K562 (cell line): ENCODE results near the gene CHSY3. TPM values are rescaled to one million over a fixed set of nuclear protein-coding genes. Genes with fewer than 3 reads are reported as not detected.

Source experiments
- ARID2 ChIP-seq: fragments of 450-650 bp; IDR thresholded peaks from 2 replicates; pipeline ENCODE4 v1.6.1; 2017; ENCODE audit warnings: antibody characterized with exemption, mild to moderate bottlenecking
- ARNT ChIP-seq, 2 experiments: fragments of 450-650 bp; IDR thresholded peaks; 2 replicates each; pipeline ENCODE4 v1.6.1; 2016; ENCODE audit warnings: mild to moderate bottlenecking in 1 of 2
- MCM2 ChIP-seq: fragments of 450-650 bp; IDR thresholded peaks from 2 replicates; pipeline ENCODE4 v1.6.1; 2017; ENCODE audit warnings: low read depth, mild to moderate bottlenecking
- MECOM ChIP-seq: fragments of 250-450 bp; sonication (Bioruptor Pico); IDR thresholded peaks from 2 replicates; pipeline ENCODE4 v1.8.0; 2022; ENCODE audit warnings: inconsistent platforms
- PCBP1 ChIP-seq: fragments of 200-400 bp; formaldehyde crosslinking; IDR thresholded peaks from 2 replicates; pipeline ENCODE4 v1.6.1; 2018; ENCODE audit warnings: mild to moderate bottlenecking, low read depth, low read length; ENCODE audit not compliant: poor library complexity, severe bottlenecking
- RAD21 ChIP-seq, 2 experiments: fragments of 250-450 bp in 1 of 2; fragments of 450-650 bp in 1 of 2; sonication (Bioruptor Pico) in 1 of 2; formaldehyde crosslinking in 1 of 2; IDR thresholded peaks in 1 of 2; conservative IDR thresholded peaks in 1 of 2; 2 replicates each; pipeline versions ENCODE4 v1.4.0 to v1.8.0; 2020 to 2022; ENCODE audit warnings: mild to moderate bottlenecking in 2 of 2, moderate library complexity in 1 of 2
- polyA plus RNA-seq, 8 experiments: library from polyadenylated mRNA; depleted of rRNA in 4 of 8; stranded (reverse) in 5 of 8; unstranded in 3 of 8; fragments of >200 nt; fragmentation: Nextera tagmentation in 2 of 8; fragmentation: Illumina TruSeq in 1 of 8; extraction: Ambion mirVana in 2 of 8; extraction: Trizol in 1 of 8; gene quantifications; 2 replicates each; pipeline versions ENCODE4 v1.2.1 to v1.2.3, GENCODE V29; 2011 to 2014; ENCODE audit warnings: inconsistent platforms in 1 of 8, missing spikeins in 1 of 8
- total RNA-seq, 7 experiments: library from RNA; depleted of rRNA in 6 of 7; stranded (reverse); fragments of >200 nt in 6 of 7; fragmentation: Illumina TruSeq in 2 of 7; extraction: Trizol in 2 of 7; gene quantifications; 2 replicates each; pipeline versions ENCODE4 v1.2.1 to v1.2.3, GENCODE V29; 2011 to 2021; ENCODE audit warnings: low replicate concordance in 1 of 7
- TF ChIP-seq, protein P1 (sequence below): fragments of 250-450 bp; sonication (Bioruptor Pico); IDR thresholded peaks from 2 replicates; pipeline ENCODE4 v1.8.0; 2021; ENCODE audit warnings: mild to moderate bottlenecking, moderate library complexity
- TF ChIP-seq, protein P2 (sequence below): fragments of 250-450 bp; sonication (Bioruptor Pico); IDR thresholded peaks from 2 replicates; pipeline ENCODE4 v1.4.0; 2020; ENCODE audit warnings: mild to moderate bottlenecking, moderate library complexity
- TF ChIP-seq, protein P3 (sequence below): fragments of 450-650 bp; IDR thresholded peaks from 2 replicates; pipeline ENCODE4 v1.6.1; 2017; ENCODE audit warnings: antibody characterized with exemption
- TF ChIP-seq, protein P4 (sequence below): fragments of 150-350 bp; IDR thresholded peaks from 2 replicates; pipeline ENCODE4 v1.6.1; 2014; ENCODE audit warnings: low read depth, mild to moderate bottlenecking, low read length, borderline replicate concordance
- TF ChIP-seq, protein P5 (sequence below): fragments of 450-650 bp; formaldehyde crosslinking; IDR thresholded peaks from 2 replicates; pipeline ENCODE4 v1.4.0; 2020; ENCODE audit warnings: mild to moderate bottlenecking, mixed read lengths

CHSY3 gene
- total and polyA plus RNA-seq, 9 of the 15 experiments (the other 6 are each of a cell fraction or from before 2014, with no cell fraction given): 0.04 TPM; not detected in 8

DNA sequence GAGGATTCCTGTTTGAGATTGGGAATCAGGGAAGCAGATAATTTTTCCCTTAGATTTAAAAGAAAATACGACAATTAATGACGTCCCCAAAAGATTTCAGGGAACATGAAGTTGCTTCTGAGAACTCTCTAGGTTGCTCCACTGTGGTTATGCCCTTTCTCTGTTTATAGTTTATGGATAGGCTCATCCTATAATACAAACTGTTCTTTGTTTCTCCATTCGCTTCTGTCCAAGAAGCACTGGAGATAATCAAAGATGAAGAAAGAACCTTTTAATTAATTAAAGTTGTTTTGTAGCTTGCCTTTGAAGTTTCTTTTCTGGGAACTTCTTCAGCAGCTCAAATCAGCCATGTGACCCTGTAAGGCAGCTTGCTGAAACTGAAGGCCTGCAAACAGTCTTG, 87.5 kb downstream of the CHSY3 start (continued):
- TF ChIP-seq MECOM (no peak), RAD21 (CRISPR knock-in tag; conservative IDR thresholded peaks at IDR 0.05 in 1 of 2, IDR thresholded peaks at IDR 0.05 in 1 of 2) (no peak), MCM2 (no peak), ARNT (IDR thresholded peaks at IDR 0.05) (no peak), PCBP1 (no peak), ARID2 (no peak)
- TF ChIP-seq, protein P1, sequence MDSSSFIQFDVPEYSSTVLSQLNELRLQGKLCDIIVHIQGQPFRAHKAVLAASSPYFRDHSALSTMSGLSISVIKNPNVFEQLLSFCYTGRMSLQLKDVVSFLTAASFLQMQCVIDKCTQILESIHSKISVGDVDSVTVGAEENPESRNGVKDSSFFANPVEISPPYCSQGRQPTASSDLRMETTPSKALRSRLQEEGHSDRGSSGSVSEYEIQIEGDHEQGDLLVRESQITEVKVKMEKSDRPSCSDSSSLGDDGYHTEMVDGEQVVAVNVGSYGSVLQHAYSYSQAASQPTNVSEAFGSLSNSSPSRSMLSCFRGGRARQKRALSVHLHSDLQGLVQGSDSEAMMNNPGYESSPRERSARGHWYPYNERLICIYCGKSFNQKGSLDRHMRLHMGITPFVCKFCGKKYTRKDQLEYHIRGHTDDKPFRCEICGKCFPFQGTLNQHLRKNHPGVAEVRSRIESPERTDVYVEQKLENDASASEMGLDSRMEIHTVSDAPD (CRISPR knock-in tag): no peak
- TF ChIP-seq, protein P2, sequence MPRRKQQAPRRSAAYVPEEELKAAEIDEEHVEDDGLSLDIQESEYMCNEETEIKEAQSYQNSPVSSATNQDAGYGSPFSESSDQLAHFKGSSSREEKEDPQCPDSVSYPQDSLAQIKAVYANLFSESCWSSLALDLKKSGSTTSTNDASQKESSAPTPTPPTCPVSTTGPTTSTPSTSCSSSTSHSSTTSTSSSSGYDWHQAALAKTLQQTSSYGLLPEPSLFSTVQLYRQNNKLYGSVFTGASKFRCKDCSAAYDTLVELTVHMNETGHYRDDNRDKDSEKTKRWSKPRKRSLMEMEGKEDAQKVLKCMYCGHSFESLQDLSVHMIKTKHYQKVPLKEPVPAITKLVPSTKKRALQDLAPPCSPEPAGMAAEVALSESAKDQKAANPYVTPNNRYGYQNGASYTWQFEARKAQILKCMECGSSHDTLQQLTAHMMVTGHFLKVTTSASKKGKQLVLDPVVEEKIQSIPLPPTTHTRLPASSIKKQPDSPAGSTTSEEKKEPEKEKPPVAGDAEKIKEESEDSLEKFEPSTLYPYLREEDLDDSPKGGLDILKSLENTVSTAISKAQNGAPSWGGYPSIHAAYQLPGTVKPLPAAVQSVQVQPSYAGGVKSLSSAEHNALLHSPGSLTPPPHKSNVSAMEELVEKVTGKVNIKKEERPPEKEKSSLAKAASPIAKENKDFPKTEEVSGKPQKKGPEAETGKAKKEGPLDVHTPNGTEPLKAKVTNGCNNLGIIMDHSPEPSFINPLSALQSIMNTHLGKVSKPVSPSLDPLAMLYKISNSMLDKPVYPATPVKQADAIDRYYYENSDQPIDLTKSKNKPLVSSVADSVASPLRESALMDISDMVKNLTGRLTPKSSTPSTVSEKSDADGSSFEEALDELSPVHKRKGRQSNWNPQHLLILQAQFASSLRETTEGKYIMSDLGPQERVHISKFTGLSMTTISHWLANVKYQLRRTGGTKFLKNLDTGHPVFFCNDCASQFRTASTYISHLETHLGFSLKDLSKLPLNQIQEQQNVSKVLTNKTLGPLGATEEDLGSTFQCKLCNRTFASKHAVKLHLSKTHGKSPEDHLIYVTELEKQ (CRISPR knock-in tag): no peak
- TF ChIP-seq, protein P3, sequence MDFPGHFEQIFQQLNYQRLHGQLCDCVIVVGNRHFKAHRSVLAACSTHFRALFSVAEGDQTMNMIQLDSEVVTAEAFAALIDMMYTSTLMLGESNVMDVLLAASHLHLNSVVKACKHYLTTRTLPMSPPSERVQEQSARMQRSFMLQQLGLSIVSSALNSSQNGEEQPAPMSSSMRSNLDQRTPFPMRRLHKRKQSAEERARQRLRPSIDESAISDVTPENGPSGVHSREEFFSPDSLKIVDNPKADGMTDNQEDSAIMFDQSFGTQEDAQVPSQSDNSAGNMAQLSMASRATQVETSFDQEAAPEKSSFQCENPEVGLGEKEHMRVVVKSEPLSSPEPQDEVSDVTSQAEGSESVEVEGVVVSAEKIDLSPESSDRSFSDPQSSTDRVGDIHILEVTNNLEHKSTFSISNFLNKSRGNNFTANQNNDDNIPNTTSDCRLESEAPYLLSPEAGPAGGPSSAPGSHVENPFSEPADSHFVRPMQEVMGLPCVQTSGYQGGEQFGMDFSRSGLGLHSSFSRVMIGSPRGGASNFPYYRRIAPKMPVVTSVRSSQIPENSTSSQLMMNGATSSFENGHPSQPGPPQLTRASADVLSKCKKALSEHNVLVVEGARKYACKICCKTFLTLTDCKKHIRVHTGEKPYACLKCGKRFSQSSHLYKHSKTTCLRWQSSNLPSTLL: no peak
- TF ChIP-seq, protein P4, sequence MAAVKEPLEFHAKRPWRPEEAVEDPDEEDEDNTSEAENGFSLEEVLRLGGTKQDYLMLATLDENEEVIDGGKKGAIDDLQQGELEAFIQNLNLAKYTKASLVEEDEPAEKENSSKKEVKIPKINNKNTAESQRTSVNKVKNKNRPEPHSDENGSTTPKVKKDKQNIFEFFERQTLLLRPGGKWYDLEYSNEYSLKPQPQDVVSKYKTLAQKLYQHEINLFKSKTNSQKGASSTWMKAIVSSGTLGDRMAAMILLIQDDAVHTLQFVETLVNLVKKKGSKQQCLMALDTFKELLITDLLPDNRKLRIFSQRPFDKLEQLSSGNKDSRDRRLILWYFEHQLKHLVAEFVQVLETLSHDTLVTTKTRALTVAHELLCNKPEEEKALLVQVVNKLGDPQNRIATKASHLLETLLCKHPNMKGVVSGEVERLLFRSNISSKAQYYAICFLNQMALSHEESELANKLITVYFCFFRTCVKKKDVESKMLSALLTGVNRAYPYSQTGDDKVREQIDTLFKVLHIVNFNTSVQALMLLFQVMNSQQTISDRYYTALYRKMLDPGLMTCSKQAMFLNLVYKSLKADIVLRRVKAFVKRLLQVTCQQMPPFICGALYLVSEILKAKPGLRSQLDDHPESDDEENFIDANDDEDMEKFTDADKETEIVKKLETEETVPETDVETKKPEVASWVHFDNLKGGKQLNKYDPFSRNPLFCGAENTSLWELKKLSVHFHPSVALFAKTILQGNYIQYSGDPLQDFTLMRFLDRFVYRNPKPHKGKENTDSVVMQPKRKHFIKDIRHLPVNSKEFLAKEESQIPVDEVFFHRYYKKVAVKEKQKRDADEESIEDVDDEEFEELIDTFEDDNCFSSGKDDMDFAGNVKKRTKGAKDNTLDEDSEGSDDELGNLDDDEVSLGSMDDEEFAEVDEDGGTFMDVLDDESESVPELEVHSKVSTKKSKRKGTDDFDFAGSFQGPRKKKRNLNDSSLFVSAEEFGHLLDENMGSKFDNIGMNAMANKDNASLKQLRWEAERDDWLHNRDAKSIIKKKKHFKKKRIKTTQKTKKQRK: no peak
- TF ChIP-seq, protein P5, sequence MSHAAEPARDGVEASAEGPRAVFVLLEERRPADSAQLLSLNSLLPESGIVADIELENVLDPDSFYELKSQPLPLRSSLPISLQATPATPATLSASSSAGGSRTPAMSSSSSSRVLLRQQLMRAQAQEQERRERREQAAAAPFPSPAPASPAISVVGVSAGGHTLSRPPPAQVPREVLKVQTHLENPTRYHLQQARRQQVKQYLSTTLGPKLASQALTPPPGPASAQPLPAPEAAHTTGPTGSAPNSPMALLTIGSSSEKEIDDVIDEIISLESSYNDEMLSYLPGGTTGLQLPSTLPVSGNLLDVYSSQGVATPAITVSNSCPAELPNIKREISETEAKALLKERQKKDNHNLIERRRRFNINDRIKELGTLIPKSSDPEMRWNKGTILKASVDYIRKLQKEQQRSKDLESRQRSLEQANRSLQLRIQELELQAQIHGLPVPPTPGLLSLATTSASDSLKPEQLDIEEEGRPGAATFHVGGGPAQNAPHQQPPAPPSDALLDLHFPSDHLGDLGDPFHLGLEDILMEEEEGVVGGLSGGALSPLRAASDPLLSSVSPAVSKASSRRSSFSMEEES (CRISPR knock-in tag): no peak
